ENCODE data around the gene SLC36A4.

- TF ChIP-seq CTCF (IDR thresholded peaks at IDR 0.05; ENCODE audit: low read depth, low read length): no peak
- no peak for TF ChIP-seq POLR2A (IDR thresholded peaks at IDR 0.05; ENCODE audit: extremely low read depth, insufficient read length)
- no peak for TF ChIP-seq MYC (IDR thresholded peaks at IDR 0.05; ENCODE audit: low read depth, low read length)
Observed at GRCh38 chr11:93123351-93123898, 74.4 kb downstream of the SLC36A4 start.

All from NB4 (cell line).